GM21786 (cell line): ENCODE data around the gene RAB20.
"Not testable (repeated sequence)": the region's sequence is repeated elsewhere in the genome, so short reads cannot be mapped to it uniquely, and the experiment has no call there.

ENCODE experiments used
- ATAC-seq: cut with Tn5 transposase; IDR thresholded peaks from one replicate; pipeline ENCODE4 v1.9.1; 2021; ENCODE audit not compliant: unreplicated experiment

Gene RAB20, protein sequence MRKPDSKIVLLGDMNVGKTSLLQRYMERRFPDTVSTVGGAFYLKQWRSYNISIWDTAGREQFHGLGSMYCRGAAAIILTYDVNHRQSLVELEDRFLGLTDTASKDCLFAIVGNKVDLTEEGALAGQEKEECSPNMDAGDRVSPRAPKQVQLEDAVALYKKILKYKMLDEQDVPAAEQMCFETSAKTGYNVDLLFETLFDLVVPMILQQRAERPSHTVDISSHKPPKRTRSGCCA

GRCh38 chr13:110561344-110562035, at the start of gene RAB20:
Gene RAB20 (minus strand): TSS chr13:110561722. CDS start chr13:110561519, 203 bp downstream.
- peak; percentile 73 for ATAC-seq

- ATAC-seq: peak; percentile 40
Observed at GRCh38 chr13:110610955-110611595, 49.6 kb upstream of the RAB20 start.

- no peak for ATAC-seq
Observed at GRCh38 chr13:110607675-110608224, 46.2 kb upstream of the RAB20 start.

- ATAC-seq: not testable (repeated sequence)
Observed at GRCh38 chr13:110606281-110606680, 44.8 kb upstream of the RAB20 start.

DNA sequence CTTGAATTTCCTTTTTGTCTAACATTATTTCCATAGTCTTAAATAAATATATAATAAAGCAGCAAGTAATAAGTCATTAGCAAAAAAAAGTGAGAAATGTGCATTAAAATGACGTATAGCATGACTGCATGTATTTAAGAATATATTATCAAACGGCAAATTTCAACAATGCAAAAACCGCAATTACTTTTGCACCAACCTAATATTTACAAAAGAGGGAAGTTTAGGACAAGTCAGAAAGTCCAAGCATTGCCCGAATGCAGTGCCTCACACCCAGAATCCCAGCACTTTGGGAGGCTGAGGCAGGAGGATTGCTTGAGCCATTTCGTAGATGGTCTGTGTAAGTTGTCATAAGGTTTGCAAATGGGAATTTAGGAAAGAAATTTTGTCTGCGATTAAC, 43.6 kb upstream of the RAB20 start:
- ATAC-seq: no peak

DNA sequence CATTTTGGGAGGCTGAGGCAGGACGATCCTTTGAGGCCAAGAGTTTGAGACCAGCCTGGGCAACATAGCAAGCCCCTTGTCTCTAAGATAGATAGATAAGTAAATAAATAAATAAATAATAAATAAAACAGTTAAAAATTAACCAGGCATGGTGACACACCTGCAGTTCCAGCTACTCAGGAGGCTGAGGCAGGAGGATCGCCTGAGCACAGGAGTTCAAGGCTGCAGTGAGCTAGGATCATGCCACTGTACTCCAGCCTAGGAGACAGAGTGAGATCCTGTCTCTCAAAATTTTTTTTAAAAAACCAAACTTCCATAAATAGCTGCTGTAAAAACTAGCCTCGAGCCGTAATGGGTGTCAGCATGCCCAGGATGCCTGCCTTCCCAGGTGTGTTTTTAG, 39.5 kb upstream of the RAB20 start:
- no peak for ATAC-seq

GRCh38 chr13:110600261-110600819, 38.8 kb upstream of the RAB20 start:
- no peak for ATAC-seq

GRCh38 chr13:110597041-110597689, 35.6 kb upstream of the RAB20 start:
- no peak for ATAC-seq

DNA sequence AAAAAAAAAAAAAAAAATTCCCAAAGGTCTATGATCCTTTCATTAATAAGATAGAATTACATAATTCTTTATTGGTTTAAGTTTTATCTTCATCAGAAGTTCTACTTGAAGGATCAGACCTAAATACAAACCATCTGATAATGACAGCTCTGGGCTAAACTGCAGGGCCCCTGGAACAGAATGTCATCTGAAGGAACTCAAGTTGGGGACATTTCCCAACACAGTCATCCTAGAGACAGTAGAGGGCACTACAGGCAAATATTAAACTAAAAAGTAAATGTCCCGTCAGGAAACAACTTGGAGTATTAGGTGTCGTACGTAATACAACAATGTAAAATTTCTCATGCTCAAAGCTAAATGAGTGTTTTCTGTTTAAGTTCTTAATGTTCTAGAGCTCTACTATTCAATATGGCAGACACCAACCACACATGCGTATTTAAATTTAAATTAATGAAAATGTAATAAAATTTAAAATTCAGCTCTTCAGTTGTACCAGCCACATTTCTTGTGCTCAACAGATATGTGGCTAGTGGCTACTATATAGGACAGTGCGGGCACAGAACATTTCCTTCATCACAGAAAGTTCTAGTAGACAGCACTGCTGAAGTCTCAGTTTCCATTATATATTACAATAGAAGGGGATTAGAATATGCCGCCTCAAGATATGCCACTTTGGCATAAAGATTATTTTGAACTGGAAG, 32.1 kb upstream of the RAB20 start:
- peak; percentile 90 for ATAC-seq

DNA sequence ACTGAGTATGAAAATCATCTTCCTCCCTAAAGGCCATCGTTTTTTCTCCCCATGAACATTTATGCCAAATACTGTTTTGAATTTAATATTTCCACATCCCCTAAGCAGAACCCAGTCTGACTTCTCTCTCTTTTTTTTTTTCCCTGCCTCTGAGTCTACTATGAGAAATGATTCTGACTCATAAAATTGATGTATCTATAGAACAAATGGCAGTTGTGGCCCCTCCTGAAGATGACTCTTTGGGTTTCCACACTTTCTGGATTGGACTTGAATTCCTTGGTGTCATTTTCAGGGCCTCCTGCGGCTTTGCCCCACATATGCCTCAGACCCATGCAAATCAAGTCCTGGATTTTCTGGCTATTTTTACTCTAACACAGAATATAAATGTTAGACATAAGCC, 31.1 kb upstream of the RAB20 start:
- ATAC-seq: no peak

- no peak for ATAC-seq
Observed at GRCh38 chr13:110590577-110590976, 29.1 kb upstream of the RAB20 start.

DNA sequence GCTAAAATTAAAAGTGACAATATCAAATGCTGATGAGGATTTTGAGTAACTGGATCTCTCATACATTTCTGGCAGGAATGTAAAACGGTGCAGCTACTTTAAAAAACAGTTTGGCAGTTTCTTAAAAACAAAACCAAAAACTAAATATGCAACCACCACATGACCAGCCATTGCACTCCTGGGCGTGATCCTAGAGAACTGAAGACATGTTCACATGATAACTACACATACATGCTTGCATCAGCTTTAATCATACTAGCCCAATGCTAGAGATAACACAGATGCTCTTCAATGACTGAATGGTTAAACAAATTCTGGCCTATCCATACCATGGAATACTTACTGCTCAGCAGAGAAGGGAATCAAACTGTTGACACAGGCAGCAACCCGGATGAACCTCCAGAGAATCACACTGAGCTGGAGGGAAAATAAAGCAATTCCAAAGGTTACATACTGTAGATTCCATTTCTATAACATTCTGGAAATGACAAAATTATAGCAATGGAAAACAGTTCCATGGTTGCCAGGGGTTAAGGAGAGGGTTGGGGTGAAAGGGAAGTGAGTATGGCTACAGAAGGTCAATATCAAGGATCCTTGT, 28.4 kb upstream of the RAB20 start:
- ATAC-seq: no peak

DNA sequence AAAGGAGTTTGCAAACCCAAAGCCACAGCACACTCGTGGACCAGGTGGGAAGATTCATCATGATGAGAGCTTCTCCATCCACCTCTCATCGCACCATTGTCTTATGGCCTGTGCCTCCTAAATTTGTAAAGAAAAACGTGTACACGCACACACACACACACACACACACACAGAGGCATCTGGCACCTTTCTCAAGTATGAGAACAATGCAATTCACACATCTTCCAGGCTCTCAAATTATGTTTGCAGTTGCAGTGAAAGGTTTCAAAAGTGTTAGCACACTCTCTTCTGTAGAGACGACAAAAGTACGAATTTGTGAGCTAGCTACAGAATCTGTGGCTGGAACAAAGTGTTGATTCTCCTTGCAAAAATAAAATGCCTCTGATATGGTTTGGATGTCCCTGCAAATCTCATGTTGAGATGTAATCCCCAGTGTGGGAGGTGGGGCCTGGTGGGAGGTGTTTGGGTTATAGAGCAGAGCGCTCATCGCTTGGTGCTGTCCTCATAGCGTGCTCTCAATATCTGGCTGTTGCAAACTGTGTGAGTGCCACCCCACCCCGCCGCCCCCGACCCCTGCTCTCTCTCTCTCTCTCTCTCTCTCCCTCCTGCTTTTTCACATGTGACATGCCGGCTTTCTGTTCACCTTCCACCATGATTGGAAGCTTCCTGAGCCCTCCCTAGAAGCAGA, 21.8 kb upstream of the RAB20 start:
- ATAC-seq: no peak

DNA sequence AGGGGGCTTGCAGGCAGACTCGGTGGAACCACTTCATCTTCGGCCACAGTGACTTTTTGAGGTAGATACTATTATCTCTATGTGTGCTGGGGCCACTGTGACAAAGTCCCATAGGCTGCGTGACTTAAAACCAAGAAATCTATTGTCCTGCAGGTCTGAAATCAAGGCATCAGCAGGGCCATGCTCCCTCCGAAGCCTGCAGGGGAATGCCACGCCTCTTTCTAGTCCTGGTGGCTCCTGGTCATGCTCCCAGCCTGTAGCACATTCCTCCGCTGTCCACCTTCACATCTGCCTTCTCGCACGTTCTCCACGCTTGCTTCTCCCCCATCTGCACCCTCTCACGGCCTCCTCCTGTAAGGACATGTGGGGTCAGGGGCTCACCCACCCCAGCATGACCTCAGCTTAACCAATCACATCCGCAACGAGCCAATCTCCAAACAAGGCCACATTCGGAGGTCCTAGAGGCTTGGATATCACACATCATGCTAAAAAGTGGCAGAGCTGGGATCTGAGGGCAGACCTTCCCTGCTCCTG, 21.0 kb upstream of the RAB20 start:
- no peak for ATAC-seq

- ATAC-seq: no peak
Observed at GRCh38 chr13:110581506-110582185, 20.1 kb upstream of the RAB20 start.

GRCh38 chr13:110580800-110581199, 19.3 kb upstream of the RAB20 start:
- no peak for ATAC-seq

DNA sequence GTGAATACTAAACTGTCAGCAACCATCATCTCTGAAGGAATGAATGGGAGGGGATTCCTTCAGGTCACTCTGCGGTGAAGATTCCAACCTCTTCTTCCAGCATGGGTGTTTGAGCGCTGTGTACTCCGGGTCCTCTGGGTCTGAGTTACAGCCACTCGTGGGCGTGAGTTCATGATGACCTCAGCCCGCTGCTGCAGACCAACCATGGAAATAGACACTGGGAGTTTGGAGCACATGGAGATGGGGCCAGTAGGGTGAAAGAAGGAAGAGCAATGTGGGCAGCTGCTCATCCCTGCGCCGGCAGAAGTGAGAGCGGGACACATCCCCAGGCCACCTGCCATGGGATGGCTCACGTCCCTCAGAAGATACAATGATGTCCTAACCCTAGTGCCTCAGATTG, 16.8 kb upstream of the RAB20 start:
- no peak for ATAC-seq

DNA sequence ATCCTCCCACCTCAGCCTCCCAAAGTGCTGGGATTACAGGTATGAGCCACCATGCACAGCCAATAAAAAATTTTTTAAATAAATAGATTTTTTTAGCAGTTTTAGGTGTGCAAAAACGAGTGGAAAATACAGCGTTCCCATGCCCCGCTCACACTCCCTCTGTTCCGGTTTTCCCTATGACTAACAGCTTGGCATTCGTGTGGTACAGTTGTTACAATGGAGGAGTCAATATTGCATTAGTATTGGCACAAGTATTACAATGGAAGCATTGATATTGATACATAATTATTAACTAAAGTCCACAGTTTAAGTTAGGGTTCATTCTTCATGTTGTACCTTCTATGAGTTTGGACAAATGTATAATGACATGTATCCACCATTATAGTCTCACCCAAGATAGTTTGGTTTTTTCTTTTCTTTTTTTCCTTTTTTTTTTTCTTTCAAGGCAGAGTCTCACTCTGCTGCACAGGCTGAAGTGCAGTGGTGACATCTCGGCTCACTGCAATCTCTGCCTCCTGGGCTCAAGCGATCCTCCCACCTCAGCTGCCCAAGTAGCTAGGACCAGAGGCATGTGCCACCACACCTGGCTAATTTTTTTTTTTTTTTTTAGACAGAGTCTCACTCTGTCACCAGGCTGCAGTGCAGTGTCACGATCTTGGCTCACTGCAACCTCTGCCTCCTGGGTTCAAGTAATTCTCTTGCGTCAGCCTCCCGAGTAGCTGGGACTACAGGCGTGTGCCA, 15.4 kb upstream of the RAB20 start:
- ATAC-seq: no peak
